HEK293T (cell line): Measurements from ENCODE around the gene FBXL13.

Experiments used
- NFRKB ChIP-seq: fragments of 450-650 bp; IDR thresholded peaks from 2 replicates; pipeline ENCODE4 v1.6.1; 2016; ENCODE audit warnings: mild to moderate bottlenecking, moderate library complexity
- ZNF384 ChIP-seq: fragments of 450-650 bp; IDR thresholded peaks from 2 replicates; pipeline ENCODE4 v1.6.1; 2016

DNA sequence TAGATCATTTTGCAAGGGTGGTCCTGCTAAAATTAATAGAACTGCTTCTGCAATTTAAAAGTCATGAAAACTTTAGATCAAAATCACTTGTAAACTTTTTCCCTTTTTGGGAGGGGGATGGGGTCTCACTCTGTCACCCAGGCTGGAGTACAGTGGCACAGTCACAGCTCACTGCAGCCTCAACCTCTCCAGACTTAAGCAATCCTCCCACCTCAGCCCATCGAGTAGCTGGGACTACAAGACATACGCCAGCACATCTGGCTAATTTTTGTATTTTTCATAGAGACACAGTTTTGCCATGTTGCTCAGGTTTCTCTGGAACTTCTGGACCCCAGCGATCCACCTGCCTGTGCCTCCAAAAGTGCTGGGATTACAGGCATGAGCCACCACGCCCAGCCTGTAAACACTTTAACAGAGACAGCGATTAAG is 82.1 kb downstream of the FBXL13 start:
- TF ChIP-seq ZNF384 (no peak), NFRKB (no peak)
